Measurements from ENCODE around the gene ZBTB33. TPM values are rescaled to one million over a fixed set of nuclear protein-coding genes. Genes with fewer than 3 reads are reported as not detected.

ZBTB33 gene
- total and polyA plus RNA-seq, 2 of the 13 experiments (the other 11 are each of a cell fraction or from before 2014, with no cell fraction given) = 6.5 to 20.2 TPM

GRCh38 chrX:120250522-120251271, at the start of gene ZBTB33 (continued):
- TF ChIP-seq ZNF503 (CRISPR knock-in tag; IDR thresholded peaks at IDR 0.05) = no peak
- TF ChIP-seq, protein P1, sequence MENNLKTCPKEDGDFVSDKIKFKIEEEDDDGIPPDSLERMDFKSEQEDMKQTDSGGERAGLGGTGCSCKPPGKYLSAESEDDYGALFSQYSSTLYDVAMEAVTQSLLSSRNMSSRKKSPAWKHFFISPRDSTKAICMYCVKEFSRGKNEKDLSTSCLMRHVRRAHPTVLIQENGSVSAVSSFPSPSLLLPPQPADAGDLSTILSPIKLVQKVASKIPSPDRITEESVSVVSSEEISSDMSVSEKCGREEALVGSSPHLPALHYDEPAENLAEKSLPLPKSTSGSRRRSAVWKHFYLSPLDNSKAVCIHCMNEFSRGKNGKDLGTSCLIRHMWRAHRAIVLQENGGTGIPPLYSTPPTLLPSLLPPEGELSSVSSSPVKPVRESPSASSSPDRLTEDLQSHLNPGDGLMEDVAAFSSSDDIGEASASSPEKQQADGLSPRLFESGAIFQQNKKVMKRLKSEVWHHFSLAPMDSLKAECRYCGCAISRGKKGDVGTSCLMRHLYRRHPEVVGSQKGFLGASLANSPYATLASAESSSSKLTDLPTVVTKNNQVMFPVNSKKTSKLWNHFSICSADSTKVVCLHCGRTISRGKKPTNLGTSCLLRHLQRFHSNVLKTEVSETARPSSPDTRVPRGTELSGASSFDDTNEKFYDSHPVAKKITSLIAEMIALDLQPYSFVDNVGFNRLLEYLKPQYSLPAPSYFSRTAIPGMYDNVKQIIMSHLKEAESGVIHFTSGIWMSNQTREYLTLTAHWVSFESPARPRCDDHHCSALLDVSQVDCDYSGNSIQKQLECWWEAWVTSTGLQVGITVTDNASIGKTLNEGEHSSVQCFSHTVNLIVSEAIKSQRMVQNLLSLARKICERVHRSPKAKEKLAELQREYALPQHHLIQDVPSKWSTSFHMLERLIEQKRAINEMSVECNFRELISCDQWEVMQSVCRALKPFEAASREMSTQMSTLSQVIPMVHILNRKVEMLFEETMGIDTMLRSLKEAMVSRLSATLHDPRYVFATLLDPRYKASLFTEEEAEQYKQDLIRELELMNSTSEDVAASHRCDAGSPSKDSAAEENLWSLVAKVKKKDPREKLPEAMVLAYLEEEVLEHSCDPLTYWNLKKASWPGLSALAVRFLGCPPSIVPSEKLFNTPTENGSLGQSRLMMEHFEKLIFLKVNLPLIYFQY (CRISPR knock-in tag; IDR thresholded peaks at IDR 0.05; ENCODE audit: borderline replicate concordance) = no peak
- TF ChIP-seq HNRNPL (IDR thresholded peaks at IDR 0.05; ENCODE audit: low read depth, low read length) = 0 out of 2 replicates have a peak, but pooled peaks have one; percentile 18
- peak; percentile 71 for TF ChIP-seq RNF2 (conservative IDR thresholded peaks at IDR 0.05; ENCODE audit: low read depth)
- TF ChIP-seq SMARCC2 (IDR thresholded peaks at IDR 0.05) = no peak
- no peak for TF ChIP-seq WIZ (CRISPR knock-in tag; IDR thresholded peaks at IDR 0.05)
- TF ChIP-seq, protein P2, sequence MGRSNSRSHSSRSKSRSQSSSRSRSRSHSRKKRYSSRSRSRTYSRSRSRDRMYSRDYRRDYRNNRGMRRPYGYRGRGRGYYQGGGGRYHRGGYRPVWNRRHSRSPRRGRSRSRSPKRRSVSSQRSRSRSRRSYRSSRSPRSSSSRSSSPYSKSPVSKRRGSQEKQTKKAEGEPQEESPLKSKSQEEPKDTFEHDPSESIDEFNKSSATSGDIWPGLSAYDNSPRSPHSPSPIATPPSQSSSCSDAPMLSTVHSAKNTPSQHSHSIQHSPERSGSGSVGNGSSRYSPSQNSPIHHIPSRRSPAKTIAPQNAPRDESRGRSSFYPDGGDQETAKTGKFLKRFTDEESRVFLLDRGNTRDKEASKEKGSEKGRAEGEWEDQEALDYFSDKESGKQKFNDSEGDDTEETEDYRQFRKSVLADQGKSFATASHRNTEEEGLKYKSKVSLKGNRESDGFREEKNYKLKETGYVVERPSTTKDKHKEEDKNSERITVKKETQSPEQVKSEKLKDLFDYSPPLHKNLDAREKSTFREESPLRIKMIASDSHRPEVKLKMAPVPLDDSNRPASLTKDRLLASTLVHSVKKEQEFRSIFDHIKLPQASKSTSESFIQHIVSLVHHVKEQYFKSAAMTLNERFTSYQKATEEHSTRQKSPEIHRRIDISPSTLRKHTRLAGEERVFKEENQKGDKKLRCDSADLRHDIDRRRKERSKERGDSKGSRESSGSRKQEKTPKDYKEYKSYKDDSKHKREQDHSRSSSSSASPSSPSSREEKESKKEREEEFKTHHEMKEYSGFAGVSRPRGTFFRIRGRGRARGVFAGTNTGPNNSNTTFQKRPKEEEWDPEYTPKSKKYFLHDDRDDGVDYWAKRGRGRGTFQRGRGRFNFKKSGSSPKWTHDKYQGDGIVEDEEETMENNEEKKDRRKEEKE (IDR thresholded peaks at IDR 0.05) = no peak
- TF ChIP-seq ZNF180 (CRISPR knock-in tag; IDR thresholded peaks at IDR 0.05; ENCODE audit: borderline replicate concordance, low read depth) = no peak
- TF ChIP-seq ZBTB44 (CRISPR knock-in tag; IDR thresholded peaks at IDR 0.05) = no peak
- no peak for TF ChIP-seq PRMT3 (CRISPR knock-in tag; IDR thresholded peaks at IDR 0.05; ENCODE audit: borderline replicate concordance, low read depth)
- TF ChIP-seq REL (CRISPR knock-in tag; conservative IDR thresholded peaks at IDR 0.05) = no peak
- no peak for TF ChIP-seq ZNF552 (CRISPR knock-in tag; IDR thresholded peaks at IDR 0.05; ENCODE audit: borderline replicate concordance)
- TF ChIP-seq, protein P3, sequence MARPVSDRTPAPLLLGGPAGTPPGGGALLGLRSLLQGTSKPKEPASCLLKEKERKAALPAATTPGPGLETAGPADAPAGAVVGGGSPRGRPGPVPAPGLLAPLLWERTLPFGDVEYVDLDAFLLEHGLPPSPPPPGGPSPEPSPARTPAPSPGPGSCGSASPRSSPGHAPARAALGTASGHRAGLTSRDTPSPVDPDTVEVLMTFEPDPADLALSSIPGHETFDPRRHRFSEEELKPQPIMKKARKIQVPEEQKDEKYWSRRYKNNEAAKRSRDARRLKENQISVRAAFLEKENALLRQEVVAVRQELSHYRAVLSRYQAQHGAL (CRISPR knock-in tag; IDR thresholded peaks at IDR 0.05; ENCODE audit: not compliant biosample characterization) = no peak
- TF ChIP-seq, protein P4, sequence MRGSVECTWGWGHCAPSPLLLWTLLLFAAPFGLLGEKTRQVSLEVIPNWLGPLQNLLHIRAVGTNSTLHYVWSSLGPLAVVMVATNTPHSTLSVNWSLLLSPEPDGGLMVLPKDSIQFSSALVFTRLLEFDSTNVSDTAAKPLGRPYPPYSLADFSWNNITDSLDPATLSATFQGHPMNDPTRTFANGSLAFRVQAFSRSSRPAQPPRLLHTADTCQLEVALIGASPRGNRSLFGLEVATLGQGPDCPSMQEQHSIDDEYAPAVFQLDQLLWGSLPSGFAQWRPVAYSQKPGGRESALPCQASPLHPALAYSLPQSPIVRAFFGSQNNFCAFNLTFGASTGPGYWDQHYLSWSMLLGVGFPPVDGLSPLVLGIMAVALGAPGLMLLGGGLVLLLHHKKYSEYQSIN (CRISPR knock-in tag; IDR thresholded peaks at IDR 0.05; ENCODE audit: borderline replicate concordance) = no peak

Measured in HepG2 (cell line).